Activated CD4-positive, alpha-beta T cell treated with anti-CD3 and anti-CD28 coated beads, Interleukin-2, amount 50 U/mL, for 1 hour (primary cell): ENCODE results near the gene TAB2.
"Not testable (repeated sequence)": the region's sequence is repeated elsewhere in the genome, so short reads cannot be mapped to it uniquely, and the experiment has no call there.

Source experiments
- DNase-seq: peaks from one replicate; pipeline ENCODE4 v3.0.0-alpha.2; 2020

Gene TAB2

DNA sequence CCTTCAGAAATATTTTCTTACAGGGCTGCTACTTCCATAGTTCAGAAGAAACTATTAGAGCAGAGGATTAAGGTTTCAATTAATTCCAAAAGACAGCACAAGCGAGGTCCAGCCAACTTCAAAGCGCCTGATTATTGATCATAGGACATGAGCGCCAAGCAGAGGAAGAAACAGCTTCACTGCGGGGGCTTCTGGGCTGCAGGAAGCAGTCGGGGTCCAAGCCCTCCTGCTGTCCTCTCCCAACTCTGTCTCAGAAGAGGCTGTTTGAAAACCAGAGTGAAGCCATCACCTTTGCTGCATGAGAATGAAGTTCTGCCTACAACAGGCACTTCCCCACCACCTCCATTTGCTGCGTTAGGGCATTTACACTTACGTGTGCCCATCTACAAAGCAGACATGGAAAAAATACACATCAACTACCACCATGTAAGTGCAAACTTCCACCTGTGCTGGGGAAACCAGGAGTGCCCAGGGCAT, 106.5 kb downstream of the TAB2 start:
- no peak for DNase-seq

DNA sequence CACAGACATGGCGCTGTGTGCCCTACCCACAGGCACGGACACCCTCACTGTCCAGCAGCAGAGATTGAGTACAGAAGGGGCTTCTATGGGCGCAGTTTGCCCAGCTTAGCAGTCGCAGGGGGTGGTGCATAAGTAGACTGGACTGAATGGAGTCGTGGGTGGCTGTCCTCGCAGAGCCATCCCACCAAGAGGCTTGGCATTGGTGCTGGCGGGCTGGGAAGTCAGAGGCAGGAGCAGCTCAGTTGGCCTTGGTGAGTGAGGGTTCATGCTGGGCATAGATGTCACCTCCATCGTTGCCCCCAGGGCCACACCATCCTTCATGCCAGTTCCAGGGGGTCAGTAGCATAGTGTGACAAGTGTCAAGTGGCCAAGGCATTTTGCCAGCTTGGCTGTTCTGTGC, 107.7 kb downstream of the TAB2 start:
- no peak for DNase-seq

DNA sequence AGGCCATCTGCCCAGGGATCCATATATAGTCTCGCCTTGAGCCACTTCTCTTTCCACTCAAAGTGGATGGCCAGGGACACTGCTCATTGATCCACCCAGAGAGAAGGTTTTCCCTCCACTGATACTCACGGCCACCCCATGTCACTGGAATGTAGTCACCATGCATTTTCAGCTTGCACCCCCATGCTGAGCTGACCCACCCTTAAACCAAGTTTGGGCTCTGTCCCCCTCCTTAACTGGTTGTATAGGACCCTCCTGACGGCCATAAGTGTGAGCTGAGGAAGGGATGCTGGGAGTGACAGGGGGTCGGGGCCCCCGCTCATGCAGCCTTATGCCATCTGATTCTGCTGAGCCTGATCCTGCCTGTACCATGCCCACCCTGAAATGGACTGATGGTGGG, 108.2 kb downstream of the TAB2 start:
- no peak for DNase-seq

DNA sequence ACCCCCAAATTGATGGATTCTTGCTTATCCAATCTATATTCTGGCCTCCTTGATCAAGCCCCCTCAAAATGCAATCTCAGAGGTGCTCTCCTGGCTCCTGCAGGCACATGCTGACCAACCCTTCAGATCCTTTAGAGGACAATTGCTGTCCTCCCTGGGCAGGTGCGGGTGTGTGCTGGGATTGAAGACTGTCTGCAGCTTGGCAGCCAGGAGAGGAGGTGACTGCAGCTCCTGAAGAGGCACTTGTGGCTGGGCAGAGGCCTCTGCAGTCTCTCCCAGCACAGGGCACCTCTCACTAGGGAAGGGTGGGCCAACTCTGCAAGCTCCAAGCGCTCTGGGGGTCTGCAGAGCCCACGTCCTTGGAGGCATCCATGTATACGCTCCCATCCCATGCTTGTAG, 111.1 kb downstream of the TAB2 start:
- no peak for DNase-seq

DNA sequence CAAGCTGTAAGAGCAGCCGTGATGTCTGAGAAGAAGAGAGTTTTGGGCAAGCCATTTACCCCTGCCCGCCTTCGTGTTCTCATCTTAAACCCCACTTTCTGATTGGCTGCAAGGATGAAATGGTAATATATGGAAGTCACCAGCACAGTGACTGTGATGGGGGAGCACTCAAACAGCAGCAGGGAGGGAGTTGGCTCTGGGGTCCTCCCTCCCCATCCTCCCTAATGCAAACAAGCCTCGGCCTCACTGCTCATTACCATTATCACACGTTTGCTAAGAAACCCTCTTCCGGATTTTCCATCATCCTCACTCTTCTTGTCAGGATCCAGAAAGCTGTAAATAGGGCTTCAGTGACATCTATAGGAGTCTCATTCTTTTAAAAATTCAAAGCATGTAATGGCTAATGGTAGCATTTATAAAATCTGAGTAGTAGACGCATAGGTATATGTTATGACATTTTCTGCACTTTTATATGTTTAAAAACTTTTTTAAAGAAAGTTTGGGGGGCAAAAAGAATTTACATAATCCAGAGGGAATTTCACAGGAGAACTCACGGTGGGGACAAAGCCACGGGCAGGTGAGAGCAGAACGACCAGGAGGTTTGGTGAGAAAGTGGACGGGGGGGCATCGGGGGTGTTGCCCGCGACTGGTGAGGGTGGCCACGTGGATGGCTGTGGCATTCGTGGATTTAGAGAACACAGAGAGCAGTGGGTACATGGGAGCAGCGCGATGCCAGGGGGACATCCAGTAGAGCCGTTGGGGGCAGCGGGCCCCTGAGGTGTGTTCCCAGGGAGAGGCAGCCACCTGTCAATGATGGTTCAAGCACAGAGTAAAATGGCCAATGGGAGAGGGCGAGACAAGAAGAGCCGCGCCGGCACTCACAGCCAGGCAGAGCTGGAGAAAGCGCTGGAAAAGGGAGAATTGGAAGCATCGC, 112.2 kb downstream of the TAB2 start:
- DNase-seq: no peak

DNA sequence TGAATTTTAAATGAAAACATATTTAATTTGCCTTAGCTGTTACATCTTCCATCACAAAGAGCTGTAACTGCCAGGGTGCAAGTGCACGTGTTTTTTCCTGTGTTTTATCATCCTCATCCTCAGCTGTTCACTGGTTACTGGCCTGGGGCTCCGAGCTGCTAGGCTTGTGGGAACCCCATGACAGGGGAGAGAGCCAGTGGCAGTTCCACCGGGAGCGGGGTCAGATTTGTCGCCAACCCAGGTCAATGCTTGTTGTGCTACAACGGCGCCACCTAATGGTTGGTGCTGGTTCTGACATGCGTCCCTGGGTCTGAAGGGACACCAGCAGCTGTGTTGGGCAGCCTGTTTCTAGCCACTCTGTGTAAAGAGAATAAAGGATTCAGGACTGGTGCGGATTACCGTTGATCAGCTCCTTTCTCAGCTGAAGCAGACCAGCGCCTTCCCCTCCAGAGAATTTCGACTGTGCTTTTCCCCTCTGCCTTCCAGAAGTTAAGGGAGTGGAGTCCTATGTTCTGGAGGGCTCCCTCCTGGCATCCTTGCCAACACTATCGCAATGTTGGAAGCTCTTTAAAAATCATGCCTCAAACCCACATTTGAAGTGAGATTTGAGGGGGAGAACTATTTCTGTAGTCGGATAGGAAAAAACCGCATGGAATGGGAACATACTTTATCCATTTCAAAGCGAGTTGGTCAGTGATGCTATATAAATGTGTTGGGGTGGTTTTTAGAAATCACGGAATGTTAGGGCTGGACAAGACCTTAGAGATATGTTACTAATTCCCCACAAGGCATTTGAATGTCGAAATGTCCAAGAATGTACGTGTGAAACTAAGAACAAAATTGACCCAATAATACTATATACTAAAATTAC, 114.6 kb downstream of the TAB2 start:
- peak; percentile 89 for DNase-seq

DNA sequence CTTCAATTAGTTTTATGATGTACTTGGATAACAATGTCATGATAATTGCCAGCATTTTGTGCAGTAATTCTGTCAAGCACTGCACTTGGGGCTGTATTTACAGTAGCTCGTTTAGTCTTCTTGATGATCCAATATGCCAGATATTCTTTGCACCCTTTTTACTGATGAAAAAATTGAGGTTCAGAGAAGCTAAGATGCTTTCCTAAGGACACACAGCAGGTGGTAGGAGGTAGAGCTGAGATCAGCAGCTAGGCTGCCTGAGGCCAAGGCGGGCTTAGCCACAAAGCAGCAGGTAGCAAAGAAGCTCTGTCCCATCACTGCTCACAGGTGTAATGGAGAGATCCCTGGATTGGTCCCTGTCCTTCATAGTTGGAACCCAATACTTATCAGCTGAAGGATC, 115.9 kb downstream of the TAB2 start:
- no peak for DNase-seq

- no peak for DNase-seq
These were observed 116.4 kb downstream of the TAB2 start for GRCh38 chr6:149433881-149434280.

- DNase-seq: no peak
These were observed 118.5 kb downstream of the TAB2 start for GRCh38 chr6:149435919-149436586.

DNA sequence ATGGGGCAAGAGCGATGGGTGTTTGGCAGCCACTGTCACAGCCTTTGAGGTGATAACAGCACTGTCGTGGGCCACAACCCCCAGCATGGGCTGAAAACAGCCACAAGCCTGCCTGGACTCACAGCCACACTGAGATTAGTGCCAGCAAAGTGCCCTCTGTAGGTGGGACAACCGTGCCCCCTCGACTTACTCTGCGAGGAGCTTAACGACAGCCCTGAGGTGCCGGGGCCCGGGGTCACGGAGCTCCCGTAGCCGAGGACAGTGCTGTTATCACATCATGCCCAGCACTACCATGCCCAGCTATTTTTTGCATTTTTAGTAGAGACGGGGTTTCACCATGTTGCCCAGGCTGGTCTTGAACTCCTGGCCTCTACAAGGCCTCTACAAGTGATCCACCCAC, 119.1 kb downstream of the TAB2 start:
- DNase-seq: no peak

GRCh38 chr6:149437212-149437611, 119.7 kb downstream of the TAB2 start:
- no peak for DNase-seq

- DNase-seq: no peak
These were observed 121.3 kb downstream of the TAB2 start for GRCh38 chr6:149438855-149439254.

DNA sequence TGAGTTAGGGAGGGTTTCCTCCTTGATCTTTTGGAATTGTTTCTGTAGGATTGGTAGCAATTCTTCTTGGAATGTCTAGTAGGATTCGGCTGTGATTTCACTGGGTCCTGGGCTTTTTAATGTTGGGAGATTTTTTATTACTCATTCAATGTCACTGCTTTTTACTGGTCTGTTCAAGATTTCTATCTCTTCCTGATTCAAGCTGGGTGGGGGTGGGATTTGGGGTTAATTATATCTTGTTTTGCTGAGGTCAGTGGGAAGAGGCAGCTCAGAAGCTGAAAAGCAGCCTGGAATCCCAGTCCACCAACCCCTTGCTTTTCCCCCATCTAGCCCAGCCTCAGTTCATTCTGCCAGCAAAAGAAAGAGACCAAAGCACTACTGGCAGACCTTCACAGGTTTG, 122.1 kb downstream of the TAB2 start:
- no peak for DNase-seq

- DNase-seq: no peak
These were observed 123.5 kb downstream of the TAB2 start for GRCh38 chr6:149440735-149441671.

- no peak for DNase-seq
These were observed 124.2 kb downstream of the TAB2 start for GRCh38 chr6:149441740-149442139.

- no peak for DNase-seq
These were observed 126.1 kb downstream of the TAB2 start for GRCh38 chr6:149443411-149444181.

DNA sequence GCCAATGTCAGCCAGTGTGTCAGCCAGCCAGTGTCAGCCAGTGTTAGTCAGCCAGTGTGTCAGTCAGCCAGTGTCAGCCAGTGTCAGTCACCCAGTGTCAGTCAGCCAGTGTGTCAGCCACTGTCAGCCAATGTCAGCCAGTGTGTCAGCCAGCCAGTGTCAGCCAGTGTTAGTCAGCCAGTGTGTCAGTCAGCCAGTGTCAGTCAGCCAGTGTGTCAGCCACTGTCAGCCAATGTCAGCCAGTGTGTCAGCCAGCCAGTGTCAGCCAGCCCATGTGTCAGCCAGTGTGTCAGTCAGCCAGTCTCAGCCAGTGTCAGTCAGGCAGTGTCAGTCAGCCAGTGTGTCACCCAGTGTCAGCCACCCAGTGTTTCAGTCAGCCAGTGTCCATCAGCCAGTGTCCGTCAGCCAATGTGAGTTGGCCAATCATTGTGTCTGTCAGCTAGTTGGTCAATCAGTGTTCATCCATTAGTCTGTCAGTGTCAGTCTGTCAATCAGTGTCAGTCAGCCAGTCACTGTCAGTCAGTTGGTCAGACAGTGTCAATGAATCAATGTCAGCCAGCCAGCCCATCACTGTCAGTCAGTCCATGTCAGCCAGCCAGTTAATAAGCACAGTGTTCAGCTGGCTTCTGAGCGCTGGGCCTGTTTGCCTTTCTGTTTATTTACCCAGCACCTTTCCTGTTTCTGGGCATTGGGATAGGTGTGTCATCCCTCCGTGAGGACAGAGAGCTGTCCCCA, 127.0 kb downstream of the TAB2 start:
- DNase-seq: not testable (repeated sequence)

GRCh38 chr6:149445095-149445466, 127.6 kb downstream of the TAB2 start:
- DNase-seq: no peak

DNA sequence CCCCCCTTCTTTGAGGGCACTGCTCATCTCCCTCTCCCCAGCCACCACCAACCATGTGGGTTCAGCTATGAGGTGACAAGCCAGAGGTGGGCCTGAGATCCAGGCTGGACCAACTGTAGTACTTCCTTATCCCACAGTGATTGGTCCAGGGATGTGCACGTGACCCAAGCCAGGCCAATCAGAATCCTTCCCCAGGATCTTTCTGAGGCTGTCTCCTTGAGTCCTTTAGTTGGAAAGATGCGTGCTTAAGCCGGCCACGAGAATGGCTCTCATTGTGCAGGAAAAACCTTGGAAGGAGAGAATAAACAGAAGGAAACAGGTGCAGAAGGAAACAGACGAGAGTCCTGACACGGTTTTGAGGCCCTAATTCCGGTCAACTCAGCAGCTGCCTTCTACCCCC, 128.1 kb downstream of the TAB2 start:
- no peak for DNase-seq

DNA sequence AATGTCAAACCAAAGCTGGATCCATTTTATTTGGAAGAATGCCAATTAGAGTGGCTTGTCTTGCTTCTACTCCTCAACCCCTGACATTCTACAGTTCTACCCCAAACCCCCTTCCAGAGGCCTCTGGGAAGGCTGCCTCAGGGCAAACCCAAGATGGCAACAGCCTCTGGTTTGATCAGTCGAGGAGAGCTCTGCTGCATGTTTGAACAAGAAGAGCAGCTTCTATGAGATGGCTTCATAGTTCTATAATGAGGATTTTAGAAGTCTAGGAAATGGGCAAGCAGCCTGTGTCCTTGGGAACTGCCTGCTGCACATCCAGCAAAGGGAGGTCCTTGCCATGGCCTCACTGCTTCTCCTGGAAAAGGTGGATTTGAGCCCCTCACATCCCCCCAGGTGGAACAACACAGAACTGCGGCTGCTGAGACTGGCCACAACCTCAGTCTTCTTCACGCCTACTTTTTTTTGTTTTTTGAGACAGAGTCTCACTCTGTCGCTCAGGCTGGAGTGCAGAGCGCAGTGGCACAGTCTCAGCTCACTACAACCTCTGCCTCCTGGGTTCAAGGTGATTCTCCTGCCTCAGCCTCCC, 129.4 kb downstream of the TAB2 start:
- no peak for DNase-seq
